SKM-1 treated with dmso at 0.1 percent for 144 hours (cell line): Measurements from ENCODE around the gene CDC16.
"Not testable (repeated sequence)": the region's sequence is repeated elsewhere in the genome, so short reads cannot be mapped to it uniquely, and the experiment has no call there.

Experiments used
- DNase-seq: peaks from one replicate; lab custom pipeline; 2025; ENCODE audit not compliant: unreplicated experiment; lab: John Stamatoyannopoulos, UW

The CDC16 gene, protein sequence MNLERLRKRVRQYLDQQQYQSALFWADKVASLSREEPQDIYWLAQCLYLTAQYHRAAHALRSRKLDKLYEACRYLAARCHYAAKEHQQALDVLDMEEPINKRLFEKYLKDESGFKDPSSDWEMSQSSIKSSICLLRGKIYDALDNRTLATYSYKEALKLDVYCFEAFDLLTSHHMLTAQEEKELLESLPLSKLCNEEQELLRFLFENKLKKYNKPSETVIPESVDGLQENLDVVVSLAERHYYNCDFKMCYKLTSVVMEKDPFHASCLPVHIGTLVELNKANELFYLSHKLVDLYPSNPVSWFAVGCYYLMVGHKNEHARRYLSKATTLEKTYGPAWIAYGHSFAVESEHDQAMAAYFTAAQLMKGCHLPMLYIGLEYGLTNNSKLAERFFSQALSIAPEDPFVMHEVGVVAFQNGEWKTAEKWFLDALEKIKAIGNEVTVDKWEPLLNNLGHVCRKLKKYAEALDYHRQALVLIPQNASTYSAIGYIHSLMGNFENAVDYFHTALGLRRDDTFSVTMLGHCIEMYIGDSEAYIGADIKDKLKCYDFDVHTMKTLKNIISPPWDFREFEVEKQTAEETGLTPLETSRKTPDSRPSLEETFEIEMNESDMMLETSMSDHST

DNA sequence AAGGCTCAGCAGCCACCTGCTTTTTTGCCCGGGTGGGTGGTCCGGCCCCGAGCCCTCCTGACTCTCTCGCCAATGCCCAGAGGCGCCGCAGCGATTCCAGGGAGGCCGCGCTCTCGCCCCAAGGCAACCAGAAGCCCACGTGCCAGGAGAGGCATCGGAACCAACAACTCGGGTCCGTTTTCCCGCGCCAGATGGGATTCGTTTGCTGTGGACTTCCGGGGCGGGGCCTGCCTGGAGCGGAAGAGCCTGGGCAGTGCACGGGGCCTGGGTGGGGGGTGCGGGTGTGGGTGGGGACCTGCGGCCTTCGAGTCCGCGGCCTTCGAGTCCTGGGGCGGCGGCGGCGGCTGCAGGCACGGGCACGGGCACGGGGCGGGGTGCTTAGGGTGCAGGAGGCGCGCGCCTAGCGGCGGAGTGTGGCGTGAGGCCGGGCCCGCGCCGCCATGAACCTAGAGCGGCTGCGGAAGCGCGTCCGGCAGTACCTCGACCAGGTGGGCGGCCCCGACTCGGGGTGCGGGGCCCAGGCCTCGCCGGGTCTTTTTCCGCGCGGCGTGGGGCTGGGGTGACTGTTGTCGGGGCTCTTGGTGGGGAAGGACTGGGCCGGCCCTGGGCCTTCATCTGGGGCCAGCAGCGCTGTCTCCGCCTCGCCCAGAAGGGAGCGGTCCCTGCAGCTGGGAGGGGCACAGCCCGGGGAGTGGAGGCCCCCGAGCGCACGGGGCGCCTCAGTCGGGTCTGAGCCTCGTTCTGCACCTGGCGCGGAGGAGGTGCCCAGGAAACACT is at the start of gene CDC16:
TSS of gene CDC16 (plus strand) at position 253 of the 777 bp plus-strand sequence. CDS start at position 441, 188 bp downstream.
- peak; percentile 83 for DNase-seq

- DNase-seq, result no peak
Observed at GRCh38 chr13:114185182-114185971, 49.3 kb upstream of the CDC16 start.

DNA sequence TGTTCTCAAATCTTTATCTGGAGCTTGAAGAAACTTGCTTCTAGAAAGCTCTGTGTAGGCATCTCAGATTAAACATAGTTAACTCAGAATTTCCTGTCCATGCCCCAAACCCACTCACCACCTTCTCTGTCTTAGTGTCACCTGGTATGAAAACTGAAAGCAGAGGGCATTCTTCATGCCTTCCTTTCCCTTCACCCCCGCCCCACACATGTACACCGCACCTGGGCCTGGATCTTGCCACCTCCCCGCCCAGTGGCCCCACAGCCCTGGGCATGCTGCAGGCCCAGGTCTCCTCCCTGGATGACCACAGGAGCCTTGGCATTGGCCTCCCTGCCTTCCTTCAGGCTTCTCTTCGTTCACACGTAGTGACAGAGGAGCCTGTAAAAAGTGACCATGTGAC is 39.8 kb upstream of the CDC16 start:
- DNase-seq, result no peak

- no peak for DNase-seq
Observed at GRCh38 chr13:114196629-114197028, 38.1 kb upstream of the CDC16 start.

DNA sequence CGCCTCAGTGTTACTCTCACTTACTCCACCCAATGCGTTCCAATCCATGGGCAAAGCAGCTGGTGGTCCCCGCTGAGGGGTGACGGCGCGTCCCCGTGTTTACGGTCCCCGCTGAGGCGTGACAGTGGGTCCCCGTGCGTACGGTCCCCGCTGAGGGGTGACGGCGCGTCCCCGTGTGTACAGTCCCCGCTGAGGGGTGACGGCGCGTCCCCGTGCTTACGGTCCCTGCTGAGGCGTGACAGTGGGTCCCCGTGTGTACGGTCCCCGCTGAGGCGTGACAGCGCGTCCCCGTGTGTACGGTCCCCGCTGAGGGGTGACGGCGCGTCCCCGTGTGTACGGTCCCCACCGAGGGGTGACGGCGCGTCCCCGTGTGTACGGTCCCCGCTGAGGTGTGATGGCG is 36.1 kb upstream of the CDC16 start:
- DNase-seq, result no peak

GRCh38 chr13:114199526-114199925 is 35.2 kb upstream of the CDC16 start:
- DNase-seq, result not testable (repeated sequence)

DNA sequence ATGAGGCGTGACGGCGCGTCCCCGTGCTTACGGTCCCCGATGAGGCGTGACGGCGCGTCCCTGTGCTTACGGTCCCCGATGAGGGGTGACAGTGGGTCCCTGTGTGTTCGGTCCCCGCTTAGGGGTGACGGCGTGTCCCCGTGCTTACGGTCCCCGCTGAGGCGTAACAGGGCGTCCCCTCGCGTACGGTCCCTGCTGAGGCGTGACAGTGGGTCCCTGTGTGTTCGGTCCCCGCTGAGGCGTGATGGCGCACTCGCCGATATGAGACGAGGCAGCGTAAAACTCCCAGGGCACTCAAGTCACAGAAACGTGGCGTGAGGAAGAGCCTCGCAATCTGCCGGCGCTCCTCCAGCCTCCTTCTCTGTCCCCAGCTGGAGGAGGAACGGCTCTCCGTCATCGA is 34.7 kb upstream of the CDC16 start:
- DNase-seq, result no peak

- DNase-seq, result no peak
Observed at GRCh38 chr13:114200399-114200911, 34.2 kb upstream of the CDC16 start.

DNA sequence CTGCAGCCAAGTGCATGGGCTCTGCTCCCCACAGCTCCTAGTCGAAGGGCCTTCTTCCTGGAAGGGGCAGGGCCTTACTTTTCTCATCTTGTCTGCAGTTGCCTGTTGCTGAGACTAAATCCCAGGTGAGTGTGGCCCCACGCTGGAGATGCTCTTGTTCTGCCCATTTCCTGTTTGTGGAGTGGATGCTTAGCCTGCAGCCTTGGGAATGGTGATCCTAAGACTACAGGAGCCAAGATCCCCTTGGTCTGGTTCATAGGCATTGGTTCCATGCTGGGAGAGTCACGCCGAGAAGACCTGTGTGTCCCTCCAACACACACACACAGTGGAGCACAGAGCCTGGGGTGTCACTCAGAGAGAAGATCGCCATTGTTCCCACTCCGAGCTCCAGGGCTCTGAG is 32.1 kb upstream of the CDC16 start:
- DNase-seq, result no peak

DNA sequence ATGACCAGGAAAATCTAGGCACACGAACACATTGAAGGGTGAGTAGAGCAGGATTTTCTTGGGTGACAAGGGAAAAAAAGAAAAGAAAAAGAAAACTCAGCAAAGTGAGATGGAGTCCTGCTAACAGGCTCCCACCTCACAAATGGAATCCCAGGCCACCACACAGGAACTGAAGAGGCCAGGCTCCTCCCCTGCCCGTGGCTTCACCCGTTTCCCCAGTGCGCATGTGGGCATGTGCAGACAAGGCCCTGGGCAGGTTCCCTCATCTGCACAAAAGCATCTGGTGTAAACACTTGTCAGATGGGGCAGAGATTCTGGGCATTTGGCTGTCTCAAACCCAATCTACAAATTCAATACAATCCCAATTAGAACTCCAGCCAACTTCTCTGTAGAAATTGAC is 31.2 kb upstream of the CDC16 start:
- no peak for DNase-seq

- DNase-seq, result no peak
Observed at GRCh38 chr13:114204894-114205293, 29.8 kb upstream of the CDC16 start.

GRCh38 chr13:114208134-114208533 is 26.6 kb upstream of the CDC16 start:
- no peak for DNase-seq

DNA sequence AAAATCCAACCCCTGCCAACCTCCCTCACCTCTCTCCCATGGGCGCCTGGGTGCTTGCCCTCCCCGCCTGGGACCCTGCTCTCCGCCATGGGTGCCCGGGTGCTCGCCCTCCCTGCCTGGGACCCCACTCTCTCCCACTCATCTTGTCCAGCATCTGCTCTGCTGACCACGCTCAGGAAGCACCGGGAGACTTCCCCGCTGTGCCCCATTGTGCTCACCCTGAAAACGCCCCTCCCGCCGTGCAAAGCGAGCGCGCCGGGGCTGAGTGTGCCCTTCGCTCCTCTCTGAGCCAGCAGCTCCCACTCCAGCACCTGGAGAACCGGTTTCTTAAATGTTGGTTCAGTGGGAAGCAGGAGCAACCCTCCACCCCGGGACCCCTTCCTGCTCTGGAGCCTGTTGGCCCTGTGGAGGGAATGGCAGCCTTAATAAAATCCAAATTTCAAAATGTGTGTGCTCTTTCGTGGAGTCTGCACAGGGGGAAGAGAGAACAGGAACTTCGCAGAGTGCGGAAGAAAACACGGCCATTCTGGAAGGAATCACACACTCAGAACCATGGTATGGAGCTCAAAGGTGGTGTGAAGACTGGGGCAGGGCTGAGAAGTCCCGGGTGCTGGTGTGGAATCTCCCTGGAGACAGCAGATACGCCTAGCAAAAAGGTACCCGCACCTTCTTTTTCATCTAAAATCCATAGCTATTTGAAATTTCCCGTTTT is 23.1 kb upstream of the CDC16 start:
- DNase-seq, result no peak

- DNase-seq, result no peak
Observed at GRCh38 chr13:114212158-114212495, 22.6 kb upstream of the CDC16 start.

- DNase-seq, result no peak
Observed at GRCh38 chr13:114213980-114214379, 20.7 kb upstream of the CDC16 start.

DNA sequence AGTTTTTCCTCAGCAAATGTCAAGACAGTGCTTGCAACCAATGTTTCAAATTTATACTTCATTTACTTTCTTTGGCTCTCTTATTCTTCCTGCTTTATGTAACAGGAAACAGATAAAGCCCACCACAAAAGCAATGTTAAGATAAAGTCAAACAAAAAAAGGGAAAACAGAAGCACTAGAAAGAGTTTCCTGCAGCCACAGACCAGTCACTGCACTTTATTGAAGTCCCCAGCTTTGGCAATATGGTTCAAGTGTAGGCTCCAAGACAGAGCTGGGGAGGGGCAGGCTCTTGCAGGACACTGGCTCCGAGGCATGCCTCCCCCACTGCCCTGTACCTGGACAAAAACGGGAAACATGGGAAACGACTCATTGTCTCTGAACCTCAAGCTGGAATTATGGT is 15.3 kb upstream of the CDC16 start:
- DNase-seq, result no peak

- peak; percentile 54 for DNase-seq
Observed at GRCh38 chr13:114222461-114222968, 12.2 kb upstream of the CDC16 start.

- DNase-seq, result no peak
Observed at GRCh38 chr13:114224201-114224600, 10.5 kb upstream of the CDC16 start.

DNA sequence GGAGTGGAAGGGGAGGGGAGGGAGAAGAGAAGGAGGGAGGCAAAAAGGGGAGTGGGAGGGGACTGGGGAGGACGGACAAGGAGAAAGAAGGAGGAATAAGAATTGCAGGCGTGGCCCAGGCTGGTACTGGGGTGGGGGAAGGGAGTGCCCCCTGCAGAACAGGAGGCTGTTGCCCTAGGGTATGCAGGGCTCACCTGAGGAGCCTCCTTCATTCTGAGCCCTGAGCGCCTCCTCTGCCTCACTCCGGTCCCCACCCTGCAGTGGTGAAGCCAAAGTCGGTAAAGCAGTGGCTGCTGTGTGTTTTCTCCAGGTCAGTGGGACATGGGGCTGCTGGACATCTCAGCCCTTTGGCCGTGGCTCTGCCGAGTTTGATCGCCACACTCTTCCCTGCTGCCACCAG is 9.1 kb upstream of the CDC16 start:
- DNase-seq, result no peak

- no peak for DNase-seq
Observed at GRCh38 chr13:114226088-114226487, 8.6 kb upstream of the CDC16 start.
